ENCODE data around the gene CD163L1.

CD163L1 gene

GRCh38 chr12:7321624-7322023 lies 122.3 kb downstream of the CD163L1 start:
- DNase-seq: no peak

GRCh38 chr12:7319930-7320329 lies 124.0 kb downstream of the CD163L1 start:
- no peak for DNase-seq

- DNase-seq: no peak
These were observed 133.9 kb downstream of the CD163L1 start for GRCh38 chr12:7310070-7310469.

All from activated CD4-positive, alpha-beta T cell treated with anti-CD3 and anti-CD28 coated beads, Interleukin-2, amount 50 U/mL, for 1 hour (primary cell).